GM12872 (cell line): Measurements from ENCODE around the gene TRAF5.

Experiments used
- CTCF ChIP-seq: IDR thresholded peaks from 3 replicates; pipeline ENCODE4 v1.5.1; 2011; ENCODE audit warnings: low read depth, mild to moderate bottlenecking, low read length, moderate library complexity; ENCODE audit not compliant: insufficient read depth

Gene TRAF5

GRCh38 chr1:211334986-211335385 is 8.4 kb downstream of the TRAF5 start:
- no peak for TF ChIP-seq CTCF

- TF ChIP-seq CTCF, result no peak
These were observed 9.0 kb downstream of the TRAF5 start for GRCh38 chr1:211335522-211336157.

- no peak for TF ChIP-seq CTCF
These were observed 9.5 kb downstream of the TRAF5 start for GRCh38 chr1:211336161-211336560.

GRCh38 chr1:211336775-211337174 is 10.1 kb downstream of the TRAF5 start:
- no peak for TF ChIP-seq CTCF

GRCh38 chr1:211337430-211338223 is 11.0 kb downstream of the TRAF5 start:
- TF ChIP-seq CTCF, result no peak

- no peak for TF ChIP-seq CTCF
These were observed 11.6 kb downstream of the TRAF5 start for GRCh38 chr1:211338224-211338620.

GRCh38 chr1:211339631-211340041 is 13.0 kb downstream of the TRAF5 start:
- no peak for TF ChIP-seq CTCF
